HG02852 (cell line): ENCODE results near the gene CACNA1B.
"Not testable (repeated sequence)": the region's sequence is repeated elsewhere in the genome, so short reads cannot be mapped to it uniquely, and the experiment has no call there.

Experiments
- ATAC-seq: cut with Tn5 transposase; IDR thresholded peaks from one replicate; pipeline ENCODE4 v1.9.1; 2021; ENCODE audit warnings: mild to moderate bottlenecking, moderate library complexity; ENCODE audit not compliant: unreplicated experiment

The CACNA1B gene

DNA sequence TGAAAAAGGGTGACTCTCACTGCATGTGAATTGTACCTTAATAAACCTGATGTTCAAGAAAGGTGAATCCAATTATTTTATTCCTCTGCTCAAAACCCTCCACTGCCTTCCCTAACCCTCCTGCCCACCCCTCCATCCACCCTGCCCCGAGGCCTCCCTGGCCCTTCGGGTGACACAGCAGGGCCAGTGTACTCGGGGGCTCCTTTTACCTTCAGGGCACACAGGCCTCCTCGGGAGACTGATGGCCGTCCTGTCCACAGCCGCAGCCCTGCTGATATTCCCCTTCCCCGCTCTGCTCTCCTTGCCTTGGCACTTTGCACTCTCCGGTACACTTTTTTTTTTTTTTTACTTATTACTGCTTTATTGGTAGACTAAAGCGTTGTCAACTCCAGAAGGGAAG, 234.0 kb downstream of the CACNA1B start:
- no peak for ATAC-seq

DNA sequence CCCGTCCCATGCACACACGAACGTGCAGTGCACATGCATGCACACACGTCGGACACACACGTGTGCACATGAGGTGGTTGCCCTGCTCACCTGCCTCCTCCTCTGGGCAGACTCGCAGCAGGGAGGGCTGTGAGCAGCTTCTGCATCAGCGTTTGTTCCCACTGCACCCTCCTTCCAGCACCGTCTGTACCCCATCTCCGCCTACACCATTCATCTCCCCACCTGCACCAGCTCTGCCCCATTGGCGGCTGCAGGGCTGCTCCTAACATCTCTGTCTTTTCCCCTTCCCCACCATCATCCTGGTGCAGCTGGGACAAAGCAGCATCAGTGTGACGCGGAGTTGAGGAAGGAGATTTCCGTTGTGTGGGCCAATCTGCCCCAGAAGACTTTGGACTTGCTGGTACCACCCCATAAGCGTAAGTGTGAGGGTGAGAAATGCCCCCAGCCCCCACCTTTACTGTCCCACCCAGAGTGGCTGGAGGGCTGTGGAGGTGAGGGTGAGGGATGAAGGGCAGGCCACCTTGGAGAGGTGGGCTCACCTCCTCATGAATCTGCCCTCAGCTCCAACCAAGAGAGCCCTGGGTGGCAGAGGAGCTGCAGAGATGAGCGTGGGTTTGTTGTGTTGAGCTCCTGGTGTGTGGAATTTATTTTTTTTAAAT, 234.6 kb downstream of the CACNA1B start:
- no peak for ATAC-seq

- no peak for ATAC-seq
These were observed 235.4 kb downstream of the CACNA1B start for GRCh38 chr9:138112791-138113600.

DNA sequence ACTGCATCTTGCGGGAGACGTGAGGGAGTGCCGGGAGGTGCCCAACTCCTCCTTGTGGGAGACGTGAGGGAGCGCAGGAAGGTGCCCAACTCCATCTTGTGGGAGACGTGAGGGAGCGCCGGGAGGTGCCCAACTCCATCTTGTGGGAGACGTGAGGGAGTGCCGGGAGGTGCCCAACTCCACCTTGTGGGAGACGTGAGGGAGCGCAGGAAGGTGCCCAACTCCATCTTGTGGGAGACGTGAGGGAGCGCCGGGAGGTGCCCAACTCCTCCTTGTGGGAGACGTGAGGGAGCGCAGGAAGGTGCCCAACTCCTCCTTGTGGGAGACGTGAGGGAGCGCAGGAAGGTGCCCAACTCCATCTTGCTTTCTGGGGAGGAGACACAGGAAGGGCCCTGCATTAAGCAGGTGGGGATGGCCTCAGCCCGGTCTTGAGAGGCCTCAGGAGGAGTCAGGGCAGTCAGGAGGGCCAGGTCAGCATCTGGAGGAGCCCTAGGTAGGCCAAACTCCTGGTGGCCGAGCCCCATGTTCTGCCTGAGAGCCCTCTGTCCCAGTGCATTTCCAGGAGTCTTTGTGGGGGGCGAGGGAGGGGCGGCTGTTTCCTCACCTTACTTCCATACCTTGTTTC, 236.2 kb downstream of the CACNA1B start:
- ATAC-seq: not testable (repeated sequence)

DNA sequence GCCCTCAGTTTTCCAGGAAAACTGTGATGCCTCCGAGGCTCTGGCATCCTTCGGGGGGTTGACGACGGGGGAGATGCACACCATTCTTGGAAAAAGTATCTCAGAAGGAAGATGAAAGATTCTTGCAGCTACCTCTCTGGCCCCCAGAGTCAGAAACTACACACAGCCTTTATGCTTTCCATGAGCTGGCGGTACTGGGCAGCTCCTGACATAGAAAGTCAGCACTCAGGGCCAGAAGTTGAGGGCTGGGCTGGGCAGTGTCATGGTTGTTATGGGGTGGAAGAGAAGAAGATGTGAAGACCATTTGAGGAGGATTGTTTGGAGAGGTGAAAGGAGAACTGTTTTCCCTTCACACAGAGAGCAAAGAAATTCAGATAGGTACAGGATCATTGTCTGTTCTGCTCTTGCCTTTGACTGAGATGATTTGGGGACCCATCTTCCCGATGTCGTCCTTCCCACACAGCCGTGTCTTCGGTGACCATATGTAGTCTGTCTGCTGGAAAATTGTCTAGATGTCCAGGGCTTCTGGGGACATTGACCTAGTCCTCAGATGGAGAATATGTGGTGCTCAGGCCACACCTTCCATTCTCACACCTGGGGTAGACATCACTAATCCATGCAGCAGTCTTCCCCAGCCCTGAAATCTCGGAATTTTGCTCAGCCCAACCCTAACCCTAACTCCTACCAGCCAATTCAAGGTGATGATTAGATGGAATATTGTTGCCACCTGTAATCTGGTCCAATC, 237.1 kb downstream of the CACNA1B start:
- ATAC-seq: no peak

- ATAC-seq: no peak
These were observed 237.9 kb downstream of the CACNA1B start for GRCh38 chr9:138115506-138115905.

- no peak for ATAC-seq
These were observed 238.9 kb downstream of the CACNA1B start for GRCh38 chr9:138116521-138116920.

DNA sequence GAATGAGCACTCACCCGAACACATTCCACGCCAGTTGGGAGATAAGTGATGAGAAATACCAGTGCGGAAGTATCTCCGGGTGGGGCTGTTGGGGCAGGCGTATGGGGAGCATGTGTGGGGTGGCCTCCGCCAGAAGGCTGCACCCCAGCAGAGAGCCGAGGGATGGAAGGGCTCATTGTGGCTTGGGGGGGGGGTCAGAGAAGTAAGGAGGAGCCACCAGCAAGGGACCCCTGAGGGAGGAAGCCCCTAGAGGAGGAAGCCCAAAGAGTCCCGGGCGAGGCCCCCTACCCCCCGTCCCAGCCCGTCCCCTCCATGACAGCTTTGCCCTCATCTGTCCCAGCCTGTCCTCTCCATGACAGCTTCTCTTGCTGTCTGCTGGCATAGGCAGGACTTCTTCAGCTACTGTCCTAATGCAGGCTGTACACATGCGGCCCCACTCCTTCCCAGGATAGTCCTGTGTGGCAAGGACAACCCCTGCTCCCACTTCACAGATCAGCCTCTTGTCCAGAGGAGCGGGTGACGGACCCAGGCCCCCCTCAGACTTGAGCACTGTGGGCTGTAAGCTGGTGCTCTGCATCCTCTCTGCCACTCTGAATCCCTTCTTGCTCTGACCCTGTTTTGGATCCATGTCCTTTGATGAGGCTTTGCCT, 239.6 kb downstream of the CACNA1B start:
- ATAC-seq: no peak

DNA sequence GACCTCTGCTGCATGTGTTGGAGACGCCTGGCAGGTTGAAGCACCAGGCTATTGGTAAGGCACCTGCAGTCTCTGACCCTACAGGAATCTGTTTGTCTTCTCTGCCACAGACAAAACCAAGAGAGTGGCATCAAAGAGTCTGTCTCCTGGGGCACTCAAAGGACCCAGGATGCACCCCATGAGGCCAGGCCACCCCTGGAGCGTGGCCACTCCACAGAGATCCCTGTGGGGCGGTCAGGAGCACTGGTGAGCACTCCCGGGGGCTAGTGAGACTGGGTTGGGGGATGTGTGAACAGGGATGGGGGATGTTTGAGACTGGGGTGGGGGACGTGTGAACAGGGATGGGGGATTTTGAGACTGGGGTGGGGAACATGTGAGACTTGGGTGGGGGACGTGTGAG, 240.3 kb downstream of the CACNA1B start:
- ATAC-seq: no peak

DNA sequence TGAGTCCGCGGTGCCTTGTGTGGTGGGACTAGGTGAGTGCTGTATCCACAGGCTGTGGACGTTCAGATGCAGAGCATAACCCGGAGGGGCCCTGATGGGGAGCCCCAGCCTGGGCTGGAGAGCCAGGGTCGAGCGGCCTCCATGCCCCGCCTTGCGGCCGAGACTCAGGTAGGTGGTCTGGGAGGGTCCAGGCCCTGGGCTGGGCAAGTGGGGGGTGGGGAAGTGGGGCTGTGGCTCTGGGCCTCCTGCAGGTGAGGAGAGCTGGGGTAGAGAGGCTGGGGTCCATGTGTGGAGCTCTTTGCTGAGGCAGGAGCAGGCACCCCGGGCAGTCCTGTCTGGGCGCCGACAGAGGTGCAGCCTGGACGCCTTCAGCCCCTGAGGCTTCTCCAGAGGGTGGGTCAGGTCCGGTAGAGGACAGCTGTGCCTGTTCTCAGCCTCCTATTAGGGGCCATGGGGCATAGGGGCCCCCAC, 241.1 kb downstream of the CACNA1B start:
- no peak for ATAC-seq

DNA sequence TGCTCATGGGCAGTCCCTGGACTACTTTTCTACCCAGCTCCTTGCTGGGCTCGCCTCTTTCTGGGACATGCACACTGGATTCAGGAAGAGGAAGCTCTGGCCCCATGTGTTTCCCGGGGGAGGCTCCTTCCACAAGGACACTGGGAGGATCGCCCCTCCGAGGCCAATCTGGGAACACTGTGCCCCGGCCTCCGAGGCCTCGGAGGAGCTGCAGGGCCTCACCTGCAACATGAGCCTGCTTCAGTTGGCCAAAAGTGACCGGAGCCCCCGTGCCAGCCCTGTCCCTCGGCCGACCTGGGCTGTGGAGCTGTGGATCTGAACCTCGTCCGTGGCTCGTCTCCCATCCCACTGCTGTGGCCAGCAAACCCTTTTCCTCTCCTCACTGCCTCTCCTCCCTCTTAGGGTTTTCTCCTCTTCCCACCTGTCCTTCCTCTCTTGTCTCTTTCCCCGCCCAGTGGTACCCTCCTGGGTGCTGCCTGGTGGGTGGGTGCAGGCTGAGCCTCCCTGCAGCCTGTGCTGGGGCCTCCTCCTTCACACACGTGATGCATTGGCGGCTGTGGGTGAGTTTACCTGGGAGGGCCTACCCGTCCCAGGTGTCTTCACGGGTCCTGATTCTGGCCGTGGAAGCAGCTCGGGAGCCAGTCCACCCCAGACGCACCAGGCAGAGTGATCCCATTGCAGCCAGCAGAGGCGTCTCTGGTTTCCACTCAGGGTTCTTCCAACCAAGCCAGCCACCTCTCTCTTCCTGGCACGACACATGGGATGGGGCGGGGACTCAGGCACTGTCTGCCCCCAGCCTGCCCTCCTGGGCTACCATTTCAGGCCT, 241.8 kb downstream of the CACNA1B start:
- ATAC-seq: no peak

GRCh38 chr9:138120072-138120471, 242.5 kb downstream of the CACNA1B start:
- no peak for ATAC-seq

GRCh38 chr9:138120511-138121437, 243.2 kb downstream of the CACNA1B start:
- no peak for ATAC-seq

DNA sequence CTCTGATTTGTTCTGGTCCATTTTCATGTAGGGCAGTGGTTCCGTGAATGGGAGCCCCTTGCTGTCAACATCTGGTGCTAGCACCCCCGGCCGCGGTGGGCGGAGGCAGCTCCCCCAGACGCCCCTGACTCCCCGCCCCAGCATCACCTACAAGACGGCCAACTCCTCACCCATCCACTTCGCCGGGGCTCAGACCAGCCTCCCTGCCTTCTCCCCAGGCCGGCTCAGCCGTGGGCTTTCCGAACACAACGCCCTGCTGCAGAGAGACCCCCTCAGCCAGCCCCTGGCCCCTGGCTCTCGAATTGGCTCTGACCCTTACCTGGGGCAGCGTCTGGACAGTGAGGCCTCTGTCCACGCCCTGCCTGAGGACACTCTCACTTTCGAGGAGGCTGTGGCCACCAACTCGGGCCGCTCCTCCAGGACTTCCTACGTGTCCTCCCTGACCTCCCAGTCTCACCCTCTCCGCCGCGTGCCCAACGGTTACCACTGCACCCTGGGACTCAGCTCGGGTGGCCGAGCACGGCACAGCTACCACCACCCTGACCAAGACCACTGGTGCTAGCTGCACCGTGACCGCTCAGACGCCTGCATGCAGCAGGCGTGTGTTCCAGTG, 244.0 kb downstream of the CACNA1B start:
- no peak for ATAC-seq

- no peak for ATAC-seq
These were observed 244.6 kb downstream of the CACNA1B start for GRCh38 chr9:138122201-138122600.

DNA sequence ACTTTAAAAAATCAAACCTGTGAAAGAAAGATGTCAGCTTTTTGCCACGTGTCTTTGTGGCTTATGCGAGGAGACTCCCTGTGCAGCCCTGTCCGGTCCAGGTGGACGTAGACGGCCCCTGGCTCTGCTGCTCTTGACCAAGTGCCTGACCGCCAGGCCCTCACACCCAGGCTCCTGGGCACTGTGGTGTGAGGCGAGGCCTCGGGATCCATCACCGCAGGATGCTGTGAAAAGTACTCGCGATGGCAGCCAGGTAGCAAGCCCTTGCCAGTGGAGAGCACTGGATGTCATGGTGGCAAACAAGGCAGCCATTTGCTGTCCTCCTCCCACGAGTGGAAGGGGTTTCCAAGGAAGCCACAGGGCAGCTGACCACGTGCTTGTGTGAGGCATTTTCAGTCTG, 245.1 kb downstream of the CACNA1B start:
- ATAC-seq: no peak

DNA sequence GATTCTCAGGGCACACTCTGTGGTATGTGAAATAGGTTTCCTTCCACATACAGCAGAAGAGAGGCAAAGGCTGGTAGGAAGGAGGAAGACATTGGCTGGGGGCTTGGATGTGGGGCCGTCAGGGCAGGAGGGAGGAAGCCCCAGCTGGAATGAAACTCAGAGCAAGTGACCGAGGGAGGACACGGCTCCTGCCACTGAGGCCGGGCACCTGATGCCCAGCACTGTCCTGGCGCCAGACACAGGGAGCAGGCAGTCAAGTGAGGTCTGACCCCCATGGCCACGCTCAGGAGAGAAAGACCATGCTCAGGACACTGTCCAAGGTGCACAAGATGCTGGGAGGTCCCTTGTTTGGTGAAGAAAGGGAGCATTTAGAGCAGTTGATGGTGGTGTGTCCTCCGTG, 245.5 kb downstream of the CACNA1B start:
- no peak for ATAC-seq

DNA sequence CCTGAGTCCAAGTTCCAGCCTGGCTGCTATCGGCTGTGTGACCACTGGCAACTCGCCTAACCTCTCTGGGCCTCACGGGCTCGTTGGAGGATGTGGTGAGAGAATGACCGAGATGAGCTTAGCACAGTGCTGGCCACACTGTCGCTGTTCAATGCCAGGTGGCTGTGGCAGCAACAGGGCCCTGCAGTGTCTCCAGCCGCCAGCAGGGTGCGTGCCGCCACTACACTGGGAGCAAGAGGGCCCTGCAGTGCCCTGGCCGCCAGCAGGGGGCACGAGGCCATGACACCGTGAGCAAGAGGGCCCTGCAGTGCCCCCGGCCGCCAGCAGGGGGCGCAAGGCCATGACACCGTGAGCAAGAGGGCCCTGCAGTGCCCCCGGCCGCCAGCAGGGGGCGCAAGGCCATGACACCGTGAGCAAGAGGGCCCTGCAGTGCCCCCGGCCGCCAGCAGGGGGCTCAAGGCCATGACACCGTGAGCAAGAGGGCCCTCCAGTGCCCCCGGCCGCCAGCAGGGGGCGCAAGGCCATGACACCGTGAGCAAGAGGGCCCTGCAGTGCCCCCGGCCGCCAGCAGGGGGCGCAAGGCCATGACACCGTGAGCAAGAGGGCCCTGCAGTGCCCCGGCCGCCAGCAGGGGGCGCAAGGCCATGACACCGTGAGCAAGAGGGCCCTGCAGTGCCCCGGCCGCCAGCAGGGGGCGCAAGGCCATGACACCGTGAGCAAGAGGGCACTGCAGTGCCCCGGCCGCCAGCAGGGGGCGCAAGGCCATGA, 248.7 kb downstream of the CACNA1B start:
- ATAC-seq: peak; percentile 86
